NCI-H2196 treated with DMSO at 0.1 percent for 48 hours (cell line): Measurements from ENCODE around the gene TMC8.
"Not testable (repeated sequence)": the region's sequence is repeated elsewhere in the genome, so short reads cannot be mapped to it uniquely, and the experiment has no call there.

Source experiments
- DNase-seq: peaks from one replicate; lab custom pipeline; 2025; ENCODE audit not compliant: unreplicated experiment; lab: John Stamatoyannopoulos, UW

The TMC8 gene

DNA sequence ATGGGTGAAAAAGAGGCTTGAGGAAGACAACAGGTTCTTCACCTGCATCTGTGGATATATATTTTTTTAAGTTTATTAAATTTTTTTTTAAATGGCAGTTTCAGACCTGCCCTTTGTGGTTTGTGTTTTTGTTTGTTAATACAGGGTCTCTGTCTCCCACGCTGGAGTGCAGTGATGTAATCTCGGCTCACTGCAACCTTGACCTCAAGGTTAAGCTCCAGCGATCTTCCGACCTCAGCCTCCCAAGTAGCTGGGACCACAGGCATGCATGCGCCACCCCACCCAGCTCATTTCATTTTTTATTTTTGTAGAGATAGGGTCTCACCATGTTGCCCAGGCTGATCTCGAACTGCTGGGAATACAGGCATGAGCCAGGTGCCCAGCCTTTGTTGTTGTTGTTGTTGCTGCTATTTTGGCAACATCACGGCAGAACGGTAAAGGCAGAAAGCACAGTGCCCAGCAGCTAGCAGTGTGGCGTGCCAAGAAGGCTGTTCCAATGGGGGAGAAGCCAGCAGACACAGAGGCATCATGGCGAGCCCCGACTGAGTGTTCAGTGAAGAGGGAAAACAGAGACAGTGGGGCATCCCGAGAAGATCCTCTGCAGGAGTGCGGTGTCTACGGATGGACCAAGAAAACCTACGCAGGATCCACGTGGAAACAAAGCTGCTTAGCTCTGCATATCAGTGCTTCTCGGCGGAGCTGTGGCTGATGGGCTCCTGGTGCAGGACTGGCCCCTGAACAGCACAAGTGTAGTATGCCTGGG, 21.7 kb upstream of the TMC8 start:
- DNase-seq: no peak

DNA sequence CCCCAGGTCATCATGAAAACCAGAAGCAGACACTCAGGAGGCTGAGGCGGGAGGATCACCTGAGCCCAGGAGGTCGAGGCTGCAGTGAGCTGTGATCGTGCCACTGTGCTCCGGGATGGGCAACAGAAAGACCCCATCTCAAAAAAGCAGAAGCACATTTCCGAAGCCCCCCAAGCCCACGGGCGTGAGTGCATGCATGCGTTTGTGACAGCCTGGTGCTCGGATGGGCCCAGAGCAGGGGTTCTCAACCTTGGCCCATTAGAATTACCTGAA, 21.1 kb upstream of the TMC8 start:
- DNase-seq: no peak

GRCh38 chr17:78110363-78111015, 20.1 kb upstream of the TMC8 start:
- no peak for DNase-seq

GRCh38 chr17:78111016-78111726, 19.4 kb upstream of the TMC8 start:
- DNase-seq: no peak

DNA sequence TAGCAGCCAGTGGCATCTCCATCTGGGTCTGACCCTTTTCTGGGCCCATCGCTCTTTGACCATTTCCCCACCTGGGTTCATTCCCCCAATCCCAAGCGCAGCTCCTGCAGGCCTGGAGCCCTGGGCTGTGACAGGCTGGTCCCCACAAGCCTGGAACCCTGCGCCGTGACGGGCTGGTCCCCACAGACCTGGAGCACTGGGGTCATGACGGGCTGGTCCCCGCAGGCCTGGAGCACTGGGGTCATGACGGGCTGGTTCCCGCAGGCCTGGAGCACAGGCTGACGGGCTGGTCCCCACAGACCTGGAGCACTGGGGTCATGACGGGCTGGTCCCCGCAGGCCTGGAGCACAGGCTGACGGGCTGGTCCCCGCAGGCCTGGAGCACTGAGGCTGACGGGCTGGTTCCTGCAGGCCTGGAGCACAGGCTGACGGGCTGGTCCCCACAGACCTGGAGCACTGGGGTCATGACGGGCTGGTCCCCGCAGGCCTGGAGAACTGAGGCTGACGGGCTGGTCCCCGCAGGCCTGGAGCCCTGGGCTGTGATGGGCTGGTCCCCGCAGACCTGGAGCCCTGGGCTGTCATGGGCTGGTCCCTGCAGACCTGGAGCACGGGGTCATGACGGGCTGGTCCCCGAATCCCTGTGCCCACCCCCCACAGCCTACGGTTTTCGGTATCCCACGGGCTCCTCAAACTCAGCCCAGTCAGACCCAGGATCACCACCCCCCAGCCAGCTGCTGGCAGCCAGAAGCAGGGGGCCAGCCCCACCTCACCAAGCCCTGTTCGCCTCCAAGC, 18.6 kb upstream of the TMC8 start:
- DNase-seq: no peak

DNA sequence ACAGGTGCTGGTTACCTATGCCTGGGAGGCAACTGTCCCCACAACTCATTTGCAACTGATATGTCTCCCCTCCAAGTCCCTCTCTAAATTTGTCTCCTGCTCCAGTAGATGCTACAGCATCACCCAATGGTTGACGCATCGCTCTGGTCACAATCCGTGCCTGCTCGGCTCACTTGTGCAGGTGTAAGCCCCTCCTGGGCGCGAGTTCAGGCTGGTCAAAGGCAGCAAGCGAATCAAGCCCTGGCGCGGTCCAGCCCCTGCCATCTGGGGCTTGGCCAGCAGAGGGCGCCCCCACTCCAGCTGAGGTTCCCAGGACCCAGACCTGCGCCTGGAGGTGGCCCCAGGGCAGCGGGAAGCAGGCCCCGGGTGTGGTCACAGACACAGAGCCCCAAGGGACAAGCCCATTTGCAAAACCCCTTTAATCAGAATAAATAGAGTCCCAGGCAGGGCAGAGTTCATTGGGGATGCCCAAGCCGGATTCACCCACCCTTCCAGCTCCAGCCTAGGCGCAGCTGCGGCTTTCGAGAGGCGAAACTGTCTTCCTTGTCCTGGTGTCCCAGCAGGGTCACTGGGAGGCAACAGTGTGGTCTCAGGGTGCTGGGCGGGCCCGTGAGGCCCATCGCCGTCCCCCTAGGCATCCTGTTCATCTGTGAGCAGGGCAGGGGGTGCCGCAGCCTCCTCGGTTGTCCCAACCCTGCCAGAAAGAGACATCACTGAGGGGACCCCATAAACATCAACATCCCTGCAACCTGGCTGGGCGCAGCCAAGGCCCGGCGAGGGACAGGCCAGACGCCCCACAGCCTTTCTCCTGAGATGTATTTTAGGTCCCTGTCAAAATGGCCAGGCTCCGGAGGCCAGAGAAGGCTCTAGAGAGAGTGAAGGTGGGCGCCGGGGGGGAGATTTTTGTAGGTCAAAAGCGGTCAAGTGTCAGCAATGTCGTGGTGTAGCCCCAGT, 17.8 kb upstream of the TMC8 start:
- DNase-seq: peak; percentile 58

DNA sequence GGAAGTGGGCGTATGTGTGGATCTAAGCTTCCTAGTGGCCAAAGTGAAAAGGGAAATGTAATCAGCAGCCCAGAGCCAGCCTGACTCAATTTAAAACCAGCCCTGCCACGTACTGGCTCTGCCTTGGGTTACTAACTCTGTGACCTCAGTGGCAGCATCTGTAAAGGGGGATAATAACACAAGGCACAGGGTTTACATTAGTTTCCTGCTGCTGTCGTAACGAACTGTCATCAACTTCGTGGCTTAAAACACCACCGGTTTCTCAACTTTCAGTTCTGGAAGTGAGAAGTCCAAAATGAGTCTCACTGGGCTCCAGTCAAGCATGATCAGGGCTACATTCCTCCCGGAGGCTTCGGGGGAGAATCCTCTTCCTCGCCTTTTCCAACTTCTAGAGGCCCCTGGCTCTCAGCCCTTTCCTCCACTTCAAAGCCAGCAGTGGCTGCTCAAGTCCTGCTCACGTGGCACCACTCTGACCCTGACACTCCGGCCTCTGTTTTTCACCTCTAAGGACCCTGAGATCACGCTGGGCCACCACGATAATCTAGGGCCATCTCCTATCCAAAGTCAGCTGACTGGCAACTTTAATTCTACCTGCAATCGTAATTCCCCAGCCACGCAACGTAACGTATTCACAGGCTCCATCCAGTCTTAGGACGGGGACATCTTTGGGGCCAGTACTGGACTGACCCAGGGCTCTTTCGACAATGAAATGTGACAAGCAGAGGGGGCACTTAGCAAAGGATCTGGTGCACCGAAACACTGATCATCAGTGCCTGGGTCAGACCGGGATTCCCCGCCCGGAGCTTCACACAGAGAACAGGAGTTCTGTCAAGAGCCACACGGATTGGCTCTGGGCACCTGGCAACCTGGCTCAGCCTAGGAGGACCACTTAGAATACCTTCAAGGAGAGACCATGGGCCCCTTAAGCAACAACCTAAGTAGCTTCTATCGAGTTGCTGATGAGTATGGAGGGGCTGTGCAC, 16.5 kb upstream of the TMC8 start:
- no peak for DNase-seq

- no peak for DNase-seq
These were observed 15.5 kb upstream of the TMC8 start for GRCh38 chr17:78114831-78115723.

GRCh38 chr17:78115803-78116202, 14.8 kb upstream of the TMC8 start:
- DNase-seq: not testable (repeated sequence)

GRCh38 chr17:78116411-78116810, 14.2 kb upstream of the TMC8 start:
- no peak for DNase-seq

- DNase-seq: no peak
These were observed 13.3 kb upstream of the TMC8 start for GRCh38 chr17:78117027-78117981.

- DNase-seq: no peak
These were observed 11.8 kb upstream of the TMC8 start for GRCh38 chr17:78118801-78119241.

DNA sequence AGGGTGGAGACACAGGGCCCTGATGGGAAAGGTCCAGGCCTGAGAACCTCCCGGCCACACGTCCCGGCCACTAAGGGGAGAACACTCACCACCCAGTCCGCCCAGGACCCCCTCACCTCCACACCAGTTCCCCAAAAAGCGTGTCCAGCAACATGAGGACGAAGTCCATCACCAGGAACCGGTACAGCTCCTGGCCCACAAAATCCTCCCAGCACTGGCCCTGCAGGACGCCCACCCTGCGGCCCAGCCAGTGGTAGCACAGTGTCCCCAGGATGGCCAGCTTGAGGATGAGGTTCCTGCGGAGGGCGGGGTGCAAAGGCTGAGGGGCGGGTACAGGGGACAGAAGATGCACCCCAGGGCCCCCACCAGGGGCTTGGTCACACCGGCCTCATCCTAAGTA, 10.0 kb upstream of the TMC8 start:
- DNase-seq: no peak

- no peak for DNase-seq
These were observed 9.4 kb upstream of the TMC8 start for GRCh38 chr17:78120971-78121800.

DNA sequence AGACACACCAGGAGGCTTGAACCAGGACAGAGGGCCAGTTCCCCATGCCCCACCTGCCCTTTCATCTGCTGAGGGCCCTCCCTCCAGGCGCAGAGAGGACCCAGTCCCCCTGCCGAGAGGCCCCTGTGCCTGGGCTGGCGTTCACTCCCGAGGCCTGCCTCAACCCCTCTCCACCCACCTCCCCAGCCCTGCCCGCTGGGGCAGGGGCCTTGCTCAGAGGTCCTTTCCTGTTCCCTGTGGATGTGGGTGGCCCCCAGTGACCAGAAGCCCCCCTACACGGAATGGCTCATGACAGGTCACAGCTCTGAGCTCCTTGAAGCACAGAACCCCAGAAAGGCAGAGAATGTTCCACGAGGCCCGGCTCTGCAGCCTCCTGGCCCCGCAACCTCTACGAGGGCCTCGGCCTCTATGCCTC, 8.8 kb upstream of the TMC8 start:
- DNase-seq: no peak
